T-helper 17 cell (primary cell): ENCODE measurements around the gene VAC14. TPM values are rescaled to one million over a fixed set of nuclear protein-coding genes. Genes with fewer than 3 reads are reported as not detected.
A peak's percentile ranks its signal among the peaks of the same experiment; 100 is the strongest.
"Not testable (repeated sequence)": the region's sequence is repeated elsewhere in the genome, so short reads cannot be mapped to it uniquely, and the experiment has no call there.

ENCODE experiments used
- ATAC-seq: fragments of 150-1000 bp; cut with Tn5 transposase; 2 replicates; pipeline ENCODE4 v1.10.0; 2021; ENCODE audit warnings: mild to moderate bottlenecking, moderate library complexity
- DNase-seq, 3 donors: peaks; one replicate each; pipeline versions ENCODE4 v3.0.0 to v3.0.0-alpha.2; 2020 to 2021
- H3K9me3 ChIP-seq: one replicate; pipeline ENCODE4 v1.7.0; 2013; ENCODE audit warnings: low read length, mild to moderate bottlenecking; ENCODE audit not compliant: control insufficient read depth, poor library complexity, severe bottlenecking
- H3K27ac Mint-ChIP-seq: one replicate; pipeline ENCODE4 v1.8.0; 2022; ENCODE audit warnings: mild to moderate bottlenecking, moderate library complexity, mixed read lengths
- H3K27me3 Mint-ChIP-seq: one replicate; pipeline ENCODE4 v1.8.0; 2022; ENCODE audit warnings: mixed read lengths
- H3K36me3 Mint-ChIP-seq: one replicate; pipeline ENCODE4 v1.8.0; 2022; ENCODE audit warnings: low read depth, mixed read lengths
- H3K4me1 Mint-ChIP-seq: one replicate; pipeline ENCODE4 v1.8.0; 2022; ENCODE audit warnings: mild to moderate bottlenecking, mixed read lengths
- H3K4me3 Mint-ChIP-seq: one replicate; pipeline ENCODE4 v1.8.0; 2022; ENCODE audit warnings: mild to moderate bottlenecking, moderate library complexity, mixed read lengths
- total RNA-seq, 4 donors: library from RNA in 2 of 4; stranded (reverse) in 2 of 4; gene quantifications; one replicate each; pipeline ENCODE4 v1.2.3 and lab custom pipeline; 2022 to 2026

The VAC14 gene
- total RNA-seq, 2 donors from 2014 or later = 36.7 to 38.4 TPM

- no peaks in the 10 kb centered on the region for H3K9me3 ChIP-seq
- H3K27me3 Mint-ChIP-seq = no peaks in the 10 kb centered on the region
- H3K4me3 Mint-ChIP-seq = no peak overlapping the region
- H3K36me3 Mint-ChIP-seq = peaks cover 5% of the 10 kb centered on the region
- no peak for DNase-seq
- no peak overlapping the region for H3K27ac Mint-ChIP-seq
- ATAC-seq = no peak
- H3K4me1 Mint-ChIP-seq = peaks cover 21% of the 10 kb centered on the region
These were observed 49.4 kb downstream of the VAC14 start for GRCh38 chr16:70751593-70751992.

- peaks cover 2% of the 10 kb centered on the region for H3K36me3 Mint-ChIP-seq
- ATAC-seq (no peak), DNase-seq (no peak)
- H3K4me1 Mint-ChIP-seq = peaks cover 20% of the 10 kb centered on the region
- H3K27ac Mint-ChIP-seq = no peak overlapping the region
- no peaks in the 10 kb centered on the region for H3K9me3 ChIP-seq
- H3K27me3 Mint-ChIP-seq = no peaks in the 10 kb centered on the region
- H3K4me3 Mint-ChIP-seq = no peak overlapping the region
These were observed 50.0 kb downstream of the VAC14 start for GRCh38 chr16:70750893-70751467.

GRCh38 chr16:70749681-70750601 is 51.0 kb downstream of the VAC14 start:
- H3K9me3 ChIP-seq = no peaks in the 10 kb centered on the region
- H3K36me3 Mint-ChIP-seq = peaks cover 2% of the 10 kb centered on the region
- DNase-seq (no peak), ATAC-seq (no peak)
- no peaks in the 10 kb centered on the region for H3K27me3 Mint-ChIP-seq
- no peak overlapping the region for H3K4me3 Mint-ChIP-seq
- peak overlapping the region; percentile 39 for H3K27ac Mint-ChIP-seq
- H3K4me1 Mint-ChIP-seq = peaks cover 20% of the 10 kb centered on the region

GRCh38 chr16:70749006-70749678 is 51.8 kb downstream of the VAC14 start:
- H3K4me1 Mint-ChIP-seq = peaks cover 20% of the 10 kb centered on the region
- no peak for DNase-seq
- peak overlapping the region; percentile 37 for H3K27ac Mint-ChIP-seq
- peak overlapping the region; percentile 21 for H3K4me3 Mint-ChIP-seq
- H3K27me3 Mint-ChIP-seq = no peaks in the 10 kb centered on the region
- ATAC-seq = no peak
- H3K36me3 Mint-ChIP-seq = peaks cover 2% of the 10 kb centered on the region
- no peaks in the 10 kb centered on the region for H3K9me3 ChIP-seq

GRCh38 chr16:70747703-70748631 is 53.0 kb downstream of the VAC14 start:
- no peak for DNase-seq

GRCh38 chr16:70746708-70747424 is 54.1 kb downstream of the VAC14 start:
- H3K27ac Mint-ChIP-seq = no peak overlapping the region
- no peaks in the 10 kb centered on the region for H3K9me3 ChIP-seq
- no peak for DNase-seq
- peaks cover 14% of the 10 kb centered on the region for H3K4me1 Mint-ChIP-seq
- no peaks in the 10 kb centered on the region for H3K27me3 Mint-ChIP-seq
- H3K36me3 Mint-ChIP-seq = peaks cover 4% of the 10 kb centered on the region
- H3K4me3 Mint-ChIP-seq = no peak overlapping the region
- peak; percentile 45 for ATAC-seq

More at GRCh38 chr16:70747703-70748631, 53.0 kb downstream of the VAC14 start:
- no peaks in the 10 kb centered on the region for H3K9me3 ChIP-seq
- H3K27ac Mint-ChIP-seq = peak overlapping the region; percentile 37
- H3K36me3 Mint-ChIP-seq = peaks cover 6% of the 10 kb centered on the region
- peaks cover 20% of the 10 kb centered on the region for H3K4me1 Mint-ChIP-seq
- no peak overlapping the region for H3K4me3 Mint-ChIP-seq
- no peaks in the 10 kb centered on the region for H3K27me3 Mint-ChIP-seq
- ATAC-seq = no peak

GRCh38 chr16:70746040-70746707 is 54.8 kb downstream of the VAC14 start:
- H3K27me3 Mint-ChIP-seq = no peaks in the 10 kb centered on the region
- peaks cover 4% of the 10 kb centered on the region for H3K36me3 Mint-ChIP-seq
- H3K9me3 ChIP-seq = no peaks in the 10 kb centered on the region
- no peak overlapping the region for H3K4me3 Mint-ChIP-seq
- ATAC-seq = no peak
- no peak overlapping the region for H3K27ac Mint-ChIP-seq
- peaks cover 14% of the 10 kb centered on the region for H3K4me1 Mint-ChIP-seq
- DNase-seq = no peak

- H3K4me3 Mint-ChIP-seq = no peak overlapping the region
- no peaks in the 10 kb centered on the region for H3K27me3 Mint-ChIP-seq
- peaks cover 4% of the 10 kb centered on the region for H3K36me3 Mint-ChIP-seq
- DNase-seq = no peak
- H3K4me1 Mint-ChIP-seq = peaks cover 19% of the 10 kb centered on the region
- H3K27ac Mint-ChIP-seq = no peak overlapping the region
- H3K9me3 ChIP-seq = no peaks in the 10 kb centered on the region
- no peak for ATAC-seq
These were observed 55.4 kb downstream of the VAC14 start for GRCh38 chr16:70745536-70746025.

- no peak overlapping the region for H3K27ac Mint-ChIP-seq
- H3K4me1 Mint-ChIP-seq = peaks cover 15% of the 10 kb centered on the region
These were observed 56.6 kb downstream of the VAC14 start for GRCh38 chr16:70744366-70744765.

GRCh38 chr16:70743791-70744190 is 57.2 kb downstream of the VAC14 start:
- Mint-ChIP-seq H3K4me3 (no peak overlapping the region), H3K4me1 (peaks cover 15% of the 10 kb centered on the region), H3K27me3 (no peaks in the 10 kb centered on the region), H3K36me3 (peaks cover 4% of the 10 kb centered on the region), H3K27ac (no peak overlapping the region)
- DNase-seq = no peak
- H3K9me3 ChIP-seq = no peaks in the 10 kb centered on the region
- no peak for ATAC-seq

More at GRCh38 chr16:70744366-70744765, 56.6 kb downstream of the VAC14 start:
- no peaks in the 10 kb centered on the region for H3K9me3 ChIP-seq
- Mint-ChIP-seq H3K36me3 (peaks cover 4% of the 10 kb centered on the region), H3K4me3 (no peak overlapping the region), H3K27me3 (no peaks in the 10 kb centered on the region)
- no peak for DNase-seq
- no peak for ATAC-seq

- H3K4me3 Mint-ChIP-seq, H3K9me3 ChIP-seq, ATAC-seq, H3K36me3 Mint-ChIP-seq, H3K27me3 Mint-ChIP-seq, H3K27ac Mint-ChIP-seq, DNase-seq: not testable (repeated sequence)
- peaks cover 17% of the 10 kb centered on the region for H3K4me1 Mint-ChIP-seq
These were observed 58.0 kb downstream of the VAC14 start for GRCh38 chr16:70742967-70743366.

GRCh38 chr16:70741783-70742125 is 59.2 kb downstream of the VAC14 start:
- no peaks in the 10 kb centered on the region for H3K9me3 ChIP-seq
- Mint-ChIP-seq H3K4me1 (peaks cover 24% of the 10 kb centered on the region), H3K27me3 (no peaks in the 10 kb centered on the region), H3K4me3 (no peak overlapping the region), H3K27ac (no peak overlapping the region), H3K36me3 (peaks cover 4% of the 10 kb centered on the region)
- ATAC-seq (no peak), DNase-seq (no peak)
